Astrocyte (in vitro differentiated cells and primary cell): Measurements from ENCODE around the gene SMIM7. TPM values are rescaled to one million over a fixed set of nuclear protein-coding genes. Genes with fewer than 3 reads are reported as not detected.

Experiments used
- DNase-seq: peaks from one replicate; pipeline ENCODE4 v3.0.0-alpha.2; 2010; ENCODE audit warnings: low read depth
- FAIRE-seq: peaks from 2 replicates; lab custom pipeline; 2011; peaks lifted over from hg19 to GRCh38; lab: Jason Lieb, UNC
- H2AFZ ChIP-seq: 2 replicates; pipeline ENCODE4 v1.6.0; 2012; ENCODE audit warnings: low read depth, low read length, inconsistent platforms
- H3K27ac ChIP-seq: 2 replicates; pipeline ENCODE4 v1.5.1; 2011; ENCODE audit warnings: low read depth, low read length, inconsistent platforms
- H3K27me3 ChIP-seq: 2 replicates; pipeline ENCODE4 v1.6.0; 2011; ENCODE audit warnings: low read length, inconsistent platforms; ENCODE audit not compliant: insufficient read depth
- H3K36me3 ChIP-seq: 2 replicates; pipeline ENCODE4 v1.5.1; 2011; ENCODE audit warnings: low read length, inconsistent platforms; ENCODE audit not compliant: insufficient read depth
- H3K4me1 ChIP-seq: 2 replicates; pipeline ENCODE4 v1.5.1; 2011; ENCODE audit warnings: low read length, inconsistent platforms; ENCODE audit not compliant: insufficient read depth
- H3K4me2 ChIP-seq: 2 replicates; pipeline ENCODE4 v1.6.0; 2012; ENCODE audit warnings: low read length, inconsistent platforms
- H3K4me3 ChIP-seq: 2 replicates; pipeline ENCODE4 v1.5.1; 2011; ENCODE audit warnings: low read depth, mild to moderate bottlenecking, low read length, inconsistent platforms; ENCODE audit not compliant: insufficient read depth
- H3K79me2 ChIP-seq: 2 replicates; pipeline ENCODE4 v1.6.0; 2012; ENCODE audit warnings: mild to moderate bottlenecking, low read length, inconsistent platforms; ENCODE audit not compliant: insufficient read depth
- H3K9ac ChIP-seq: 2 replicates; pipeline ENCODE4 v1.6.0; 2012; ENCODE audit warnings: mild to moderate bottlenecking, low read length, inconsistent platforms
- H3K9me3 ChIP-seq: 2 replicates; pipeline ENCODE4 v1.5.1; 2012; ENCODE audit warnings: low read depth, mild to moderate bottlenecking, low read length, inconsistent platforms; ENCODE audit not compliant: insufficient read depth
- H4K20me1 ChIP-seq: 2 replicates; pipeline ENCODE4 v1.6.0; 2012; ENCODE audit warnings: low read length, inconsistent platforms; ENCODE audit not compliant: insufficient read depth
- H3K27ac Mint-ChIP-seq: one replicate; pipeline ENCODE4 v1.8.0; 2021; ENCODE audit warnings: mild to moderate bottlenecking, mixed read lengths; ENCODE audit not compliant: unreplicated experiment
- H3K27me3 Mint-ChIP-seq: one replicate; pipeline ENCODE4 v1.8.0; 2021; ENCODE audit warnings: low read depth, mixed read lengths; ENCODE audit not compliant: unreplicated experiment
- H3K36me3 Mint-ChIP-seq: one replicate; pipeline ENCODE4 v1.8.0; 2021; ENCODE audit warnings: low read depth, mixed read lengths; ENCODE audit not compliant: unreplicated experiment
- H3K4me1 Mint-ChIP-seq: one replicate; pipeline ENCODE4 v1.8.0; 2021; ENCODE audit warnings: low read depth, mixed read lengths; ENCODE audit not compliant: unreplicated experiment
- H3K4me3 Mint-ChIP-seq: one replicate; pipeline ENCODE4 v1.8.0; 2021; ENCODE audit warnings: mild to moderate bottlenecking, moderate library complexity, mixed read lengths; ENCODE audit not compliant: unreplicated experiment
- H3K9me3 Mint-ChIP-seq: one replicate; pipeline ENCODE4 v1.8.0; 2021; ENCODE audit warnings: mild to moderate bottlenecking, mixed read lengths; ENCODE audit not compliant: unreplicated experiment
- CTCF ChIP-seq: IDR thresholded peaks from 2 replicates; pipeline ENCODE4 v1.5.1; 2011; ENCODE audit warnings: low read depth, mild to moderate bottlenecking, inconsistent platforms, low read length, moderate library complexity; ENCODE audit not compliant: insufficient read depth
- EZH2 ChIP-seq: IDR thresholded peaks from 2 replicates; pipeline ENCODE4 v1.6.1; 2012; ENCODE audit warnings: mild to moderate bottlenecking, low read length, inconsistent platforms; ENCODE audit not compliant: insufficient read depth
- total RNA-seq: library from RNA; stranded (reverse); gene quantifications from 2 replicates; pipeline ENCODE4 v1.2.1, GENCODE V29; 2021

The SMIM7 gene
- total RNA-seq, 1 donor from 2014 or later = 45.3 TPM

GRCh38 chr19:16619457-16619856 lies 40.5 kb downstream of the SMIM7 start:
- no peak overlapping the region for H2AFZ ChIP-seq
- peaks cover 3% of the 10 kb centered on the region for H3K36me3 ChIP-seq
- H3K9me3 Mint-ChIP-seq = no peaks in the 10 kb centered on the region
- peaks cover 100% of the 10 kb centered on the region for H4K20me1 ChIP-seq
- FAIRE-seq (no peak), DNase-seq (no peak)
- TF ChIP-seq CTCF (no peak), EZH2 (no peak)
- H3K4me1 Mint-ChIP-seq = peaks cover 18% of the 10 kb centered on the region
- H3K4me1 ChIP-seq = peaks cover 4% of the 10 kb centered on the region
- no peak overlapping the region for H3K9ac ChIP-seq
- no peak overlapping the region for H3K4me3 ChIP-seq
- H3K4me2 ChIP-seq = peak overlapping the region; percentile 4
- H3K27me3 ChIP-seq = no peaks in the 10 kb centered on the region
- H3K79me2 ChIP-seq = peaks cover 100% of the 10 kb centered on the region
- no peaks in the 10 kb centered on the region for H3K27me3 Mint-ChIP-seq
- no peak overlapping the region for H3K27ac Mint-ChIP-seq
- peaks cover 3% of the 10 kb centered on the region for H3K36me3 Mint-ChIP-seq
- H3K4me3 Mint-ChIP-seq = peak overlapping the region; percentile 20
- no peaks in the 10 kb centered on the region for H3K9me3 ChIP-seq
- no peak overlapping the region for H3K27ac ChIP-seq

- DNase-seq (no peak), FAIRE-seq (no peak)
- no peak overlapping the region for H3K4me2 ChIP-seq
- Mint-ChIP-seq H3K9me3 (no peaks in the 10 kb centered on the region), H3K27ac (no peak overlapping the region), H3K4me3 (no peak overlapping the region), H3K27me3 (no peaks in the 10 kb centered on the region), H3K4me1 (peaks cover 18% of the 10 kb centered on the region), H3K36me3 (peaks cover 2% of the 10 kb centered on the region)
- H3K36me3 ChIP-seq = no peaks in the 10 kb centered on the region
- peaks cover 100% of the 10 kb centered on the region for H4K20me1 ChIP-seq
- no peak overlapping the region for H3K9ac ChIP-seq
- H3K4me3 ChIP-seq = no peak overlapping the region
- H3K9me3 ChIP-seq = no peaks in the 10 kb centered on the region
- H3K27ac ChIP-seq = no peak overlapping the region
- no peaks in the 10 kb centered on the region for H3K27me3 ChIP-seq
- no peak overlapping the region for H2AFZ ChIP-seq
- peaks cover 100% of the 10 kb centered on the region for H3K79me2 ChIP-seq
- peaks cover 4% of the 10 kb centered on the region for H3K4me1 ChIP-seq
- TF ChIP-seq EZH2 (no peak), CTCF (no peak)
Observed at GRCh38 chr19:16618248-16618647, 41.7 kb downstream of the SMIM7 start.

DNA sequence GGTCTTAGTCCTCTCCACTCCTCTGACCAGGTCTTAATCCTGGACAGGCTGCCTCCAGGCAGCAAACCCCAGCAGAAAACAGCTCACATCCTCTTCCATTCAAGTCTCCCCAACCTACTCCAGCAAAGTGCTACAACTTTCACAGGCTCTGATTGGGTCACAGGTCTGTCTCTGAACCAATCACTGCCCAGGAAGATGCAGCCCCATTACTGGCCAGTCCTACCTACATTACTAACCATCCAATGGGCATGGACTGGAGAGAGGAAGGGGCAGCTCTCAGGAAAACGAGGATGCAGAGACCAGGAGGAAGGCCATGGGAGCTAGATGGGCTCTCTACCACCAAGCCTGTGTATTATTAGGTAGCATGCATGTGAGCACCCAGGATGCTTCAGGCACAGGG lies 44.1 kb downstream of the SMIM7 start:
- no peaks in the 10 kb centered on the region for H3K27me3 ChIP-seq
- H3K9ac ChIP-seq = no peak overlapping the region
- peaks cover 16% of the 10 kb centered on the region for H3K4me1 Mint-ChIP-seq
- no peaks in the 10 kb centered on the region for H3K9me3 ChIP-seq
- no peaks in the 10 kb centered on the region for H3K9me3 Mint-ChIP-seq
- TF ChIP-seq EZH2 = no peak
- no peak for TF ChIP-seq CTCF
- no peak overlapping the region for H3K4me3 ChIP-seq
- H3K27ac ChIP-seq = no peak overlapping the region
- H3K36me3 Mint-ChIP-seq = no peaks in the 10 kb centered on the region
- H3K4me1 ChIP-seq = peaks cover 4% of the 10 kb centered on the region
- H3K4me2 ChIP-seq = no peak overlapping the region
- peaks cover 100% of the 10 kb centered on the region for H3K79me2 ChIP-seq
- H3K27me3 Mint-ChIP-seq = no peaks in the 10 kb centered on the region
- H3K27ac Mint-ChIP-seq = no peak overlapping the region
- H2AFZ ChIP-seq = no peak overlapping the region
- no peaks in the 10 kb centered on the region for H3K36me3 ChIP-seq
- DNase-seq = no peak
- FAIRE-seq = no peak
- H3K4me3 Mint-ChIP-seq = no peak overlapping the region
- peaks cover 100% of the 10 kb centered on the region for H4K20me1 ChIP-seq
